ENCODE measurements around the gene ZC3H13. TPM values are rescaled to one million over a fixed set of nuclear protein-coding genes. Genes with fewer than 3 reads are reported as not detected.

Gene ZC3H13
- polyA plus RNA-seq, 1 donor from 2014 or later, result 19.5 TPM

DNA sequence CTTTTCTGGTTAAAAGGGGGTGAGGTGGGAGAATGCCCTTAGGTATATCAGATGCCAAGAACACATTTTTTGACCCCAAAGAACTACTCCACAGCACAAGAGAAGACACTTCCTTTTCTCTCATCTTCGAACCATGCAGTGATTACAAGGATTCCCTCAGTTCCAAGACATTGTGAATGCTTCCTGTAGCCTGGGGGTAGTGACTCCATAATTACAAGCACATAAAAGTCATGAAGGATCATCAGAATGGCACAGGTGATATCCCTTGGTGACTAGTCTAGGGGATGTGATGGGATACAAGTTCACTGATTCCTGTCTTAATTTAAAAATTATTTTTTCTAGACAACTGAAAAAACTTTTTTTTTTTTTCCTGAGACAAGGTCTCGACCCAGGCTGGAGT lies 78.0 kb downstream of the ZC3H13 start:
- H2AFZ ChIP-seq (ENCODE audit: low read depth, low read length), result no peak overlapping the region
- H3K9me2 ChIP-seq (ENCODE audit: insufficient read depth, low read length), result no peaks in the 10 kb centered on the region
- no peak overlapping the region for H3K4me2 ChIP-seq (ENCODE audit: low read length)
- H3K9me3 ChIP-seq (ENCODE audit: low read length), result no peaks in the 10 kb centered on the region
- H3K9ac ChIP-seq (ENCODE audit: low read length), result no peak overlapping the region
- H3K36me3 ChIP-seq (ENCODE audit: insufficient read depth, low read length), result peaks cover 14% of the 10 kb centered on the region
- no peak for TF ChIP-seq EZH2 (IDR thresholded peaks at IDR 0.05; ENCODE audit: borderline replicate concordance, insufficient read depth, low read length, poor library complexity, severe bottlenecking)
- TF ChIP-seq TAF1 (IDR thresholded peaks at IDR 0.05; ENCODE audit: low read depth), result no peak
- no peak for TF ChIP-seq EP300 (conservative IDR thresholded peaks at IDR 0.05; ENCODE audit: poor library complexity, severe bottlenecking)
- H3K27me3 ChIP-seq (ENCODE audit: insufficient read depth, low read depth, low read length), result no peaks in the 10 kb centered on the region
- H3K79me2 ChIP-seq (replicated peaks; ENCODE audit: insufficient read depth, low read length), result no peaks in the 10 kb centered on the region
- H3F3A ChIP-seq (ENCODE audit: insufficient read depth, low read length, poor library complexity, severe bottlenecking), result no peaks in the 10 kb centered on the region
- H4K20me1 ChIP-seq (ENCODE audit: insufficient read depth), result no peaks in the 10 kb centered on the region
- no peak overlapping the region for H3K27ac ChIP-seq (ENCODE audit: low read length)
- no peak overlapping the region for H3K4me3 ChIP-seq (ENCODE audit: low read length)

DNA sequence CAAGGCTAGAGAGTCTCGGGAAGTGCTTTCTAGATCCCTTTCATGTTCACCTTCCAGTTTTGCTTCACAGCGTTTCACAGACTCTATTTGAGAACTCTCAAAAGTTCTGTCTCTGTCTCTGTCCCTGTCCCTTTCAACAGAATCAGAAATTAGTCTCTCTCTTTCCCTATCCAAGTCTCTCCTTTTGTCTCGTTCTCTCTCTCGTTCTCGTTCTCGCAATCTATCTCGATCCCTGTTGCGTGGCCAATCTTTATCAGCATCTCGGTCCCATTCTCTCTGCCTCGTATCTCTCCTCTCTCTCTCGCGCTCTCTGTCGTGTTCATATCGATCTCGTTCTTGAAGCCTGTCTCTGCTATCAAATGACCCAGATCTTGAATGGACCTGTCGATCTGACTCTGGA lies 85.0 kb downstream of the ZC3H13 start:
- Histone ChIP-seq H3K27me3 (ENCODE audit: insufficient read depth, low read depth, low read length) (no peaks in the 10 kb centered on the region), H3K4me3 (ENCODE audit: low read length) (no peak overlapping the region), H3K36me3 (ENCODE audit: insufficient read depth, low read length) (peaks cover 33% of the 10 kb centered on the region), H3K9me2 (ENCODE audit: insufficient read depth, low read length) (no peaks in the 10 kb centered on the region), H3K27ac (ENCODE audit: low read length) (no peak overlapping the region), H3F3A (ENCODE audit: insufficient read depth, low read length, poor library complexity, severe bottlenecking) (no peaks in the 10 kb centered on the region), H4K20me1 (ENCODE audit: insufficient read depth) (no peaks in the 10 kb centered on the region), H3K79me2 (replicated peaks; ENCODE audit: insufficient read depth, low read length) (no peaks in the 10 kb centered on the region), H2AFZ (ENCODE audit: low read depth, low read length) (no peak overlapping the region), H3K9me3 (ENCODE audit: low read length) (no peaks in the 10 kb centered on the region), H3K9ac (ENCODE audit: low read length) (no peak overlapping the region), H3K4me2 (ENCODE audit: low read length) (no peak overlapping the region)
- no peak for TF ChIP-seq POLR2AphosphoS5 (IDR thresholded peaks at IDR 0.05)
- TF ChIP-seq EP300 (conservative IDR thresholded peaks at IDR 0.05; ENCODE audit: poor library complexity, severe bottlenecking), result no peak
- no peak for TF ChIP-seq EZH2 (IDR thresholded peaks at IDR 0.05; ENCODE audit: borderline replicate concordance, insufficient read depth, low read length, poor library complexity, severe bottlenecking)
- TF ChIP-seq, protein P1, sequence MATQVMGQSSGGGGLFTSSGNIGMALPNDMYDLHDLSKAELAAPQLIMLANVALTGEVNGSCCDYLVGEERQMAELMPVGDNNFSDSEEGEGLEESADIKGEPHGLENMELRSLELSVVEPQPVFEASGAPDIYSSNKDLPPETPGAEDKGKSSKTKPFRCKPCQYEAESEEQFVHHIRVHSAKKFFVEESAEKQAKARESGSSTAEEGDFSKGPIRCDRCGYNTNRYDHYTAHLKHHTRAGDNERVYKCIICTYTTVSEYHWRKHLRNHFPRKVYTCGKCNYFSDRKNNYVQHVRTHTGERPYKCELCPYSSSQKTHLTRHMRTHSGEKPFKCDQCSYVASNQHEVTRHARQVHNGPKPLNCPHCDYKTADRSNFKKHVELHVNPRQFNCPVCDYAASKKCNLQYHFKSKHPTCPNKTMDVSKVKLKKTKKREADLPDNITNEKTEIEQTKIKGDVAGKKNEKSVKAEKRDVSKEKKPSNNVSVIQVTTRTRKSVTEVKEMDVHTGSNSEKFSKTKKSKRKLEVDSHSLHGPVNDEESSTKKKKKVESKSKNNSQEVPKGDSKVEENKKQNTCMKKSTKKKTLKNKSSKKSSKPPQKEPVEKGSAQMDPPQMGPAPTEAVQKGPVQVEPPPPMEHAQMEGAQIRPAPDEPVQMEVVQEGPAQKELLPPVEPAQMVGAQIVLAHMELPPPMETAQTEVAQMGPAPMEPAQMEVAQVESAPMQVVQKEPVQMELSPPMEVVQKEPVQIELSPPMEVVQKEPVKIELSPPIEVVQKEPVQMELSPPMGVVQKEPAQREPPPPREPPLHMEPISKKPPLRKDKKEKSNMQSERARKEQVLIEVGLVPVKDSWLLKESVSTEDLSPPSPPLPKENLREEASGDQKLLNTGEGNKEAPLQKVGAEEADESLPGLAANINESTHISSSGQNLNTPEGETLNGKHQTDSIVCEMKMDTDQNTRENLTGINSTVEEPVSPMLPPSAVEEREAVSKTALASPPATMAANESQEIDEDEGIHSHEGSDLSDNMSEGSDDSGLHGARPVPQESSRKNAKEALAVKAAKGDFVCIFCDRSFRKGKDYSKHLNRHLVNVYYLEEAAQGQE (IDR thresholded peaks at IDR 0.05; ENCODE audit: borderline replicate concordance), result no peak
- no peak for TF ChIP-seq RAD21 (conservative IDR thresholded peaks at IDR 0.05)
- TF ChIP-seq, protein P2, sequence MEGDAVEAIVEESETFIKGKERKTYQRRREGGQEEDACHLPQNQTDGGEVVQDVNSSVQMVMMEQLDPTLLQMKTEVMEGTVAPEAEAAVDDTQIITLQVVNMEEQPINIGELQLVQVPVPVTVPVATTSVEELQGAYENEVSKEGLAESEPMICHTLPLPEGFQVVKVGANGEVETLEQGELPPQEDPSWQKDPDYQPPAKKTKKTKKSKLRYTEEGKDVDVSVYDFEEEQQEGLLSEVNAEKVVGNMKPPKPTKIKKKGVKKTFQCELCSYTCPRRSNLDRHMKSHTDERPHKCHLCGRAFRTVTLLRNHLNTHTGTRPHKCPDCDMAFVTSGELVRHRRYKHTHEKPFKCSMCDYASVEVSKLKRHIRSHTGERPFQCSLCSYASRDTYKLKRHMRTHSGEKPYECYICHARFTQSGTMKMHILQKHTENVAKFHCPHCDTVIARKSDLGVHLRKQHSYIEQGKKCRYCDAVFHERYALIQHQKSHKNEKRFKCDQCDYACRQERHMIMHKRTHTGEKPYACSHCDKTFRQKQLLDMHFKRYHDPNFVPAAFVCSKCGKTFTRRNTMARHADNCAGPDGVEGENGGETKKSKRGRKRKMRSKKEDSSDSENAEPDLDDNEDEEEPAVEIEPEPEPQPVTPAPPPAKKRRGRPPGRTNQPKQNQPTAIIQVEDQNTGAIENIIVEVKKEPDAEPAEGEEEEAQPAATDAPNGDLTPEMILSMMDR (IDR thresholded peaks at IDR 0.05; ENCODE audit: poor library complexity, severe bottlenecking), result no peak
- TF ChIP-seq SMC3 (conservative IDR thresholded peaks at IDR 0.05; ENCODE audit: poor library complexity), result no peak
- no peak for TF ChIP-seq TAF1 (IDR thresholded peaks at IDR 0.05; ENCODE audit: low read depth)
- TF ChIP-seq MXI1 (conservative IDR thresholded peaks at IDR 0.05; ENCODE audit: poor library complexity, severe bottlenecking), result no peak
